Measurements from ENCODE around the gene EIF4H. TPM values are rescaled to one million over a fixed set of nuclear protein-coding genes. Genes with fewer than 3 reads are reported as not detected.

EIF4H gene
- total RNA-seq, 1 donor from 2014 or later = 214 TPM

GRCh38 chr7:74153736-74154135, 20.4 kb upstream of the EIF4H start:
- no peak overlapping the region for H3K4me2 ChIP-seq
- DNase-seq (ENCODE audit: low spot score) = no peak
- H3K4me3 ChIP-seq = no peak overlapping the region
- no peak overlapping the region for H2AFZ ChIP-seq (replicated peaks)
- no peaks in the 10 kb centered on the region for H3K36me3 ChIP-seq
- H4K20me1 ChIP-seq (ENCODE audit: low read depth) = no peaks in the 10 kb centered on the region
- H3K4me1 ChIP-seq = peaks cover 4% of the 10 kb centered on the region
- Mint-ChIP-seq H3K36me3 (no peaks in the 10 kb centered on the region), H3K4me3 (no peak overlapping the region), H3K27ac (no peak overlapping the region), H3K27me3 (ENCODE audit: insufficient read depth, low read depth) (no peaks in the 10 kb centered on the region), H3K4me1 (peaks cover 8% of the 10 kb centered on the region), H3K9me3 (no peaks in the 10 kb centered on the region)
- no peaks in the 10 kb centered on the region for H3K9me3 ChIP-seq (ENCODE audit: low read depth)
- no peak overlapping the region for H3K9ac ChIP-seq
- no peaks in the 10 kb centered on the region for H3F3A ChIP-seq (ENCODE audit: low read depth)
- no peak for TF ChIP-seq CTCF (IDR thresholded peaks at IDR 0.05)
- TF ChIP-seq EZH2phosphoT487 (IDR thresholded peaks at IDR 0.05) = no peak
- TF ChIP-seq EZH2 (IDR thresholded peaks at IDR 0.05) = no peak
- no peaks in the 10 kb centered on the region for H3K27me3 ChIP-seq
- no peak overlapping the region for H3K27ac ChIP-seq
- no peaks in the 10 kb centered on the region for H3K79me2 ChIP-seq (ENCODE audit: low read depth)

GRCh38 chr7:74155810-74156395, 18.3 kb upstream of the EIF4H start:
- no peak for TF ChIP-seq CTCF (IDR thresholded peaks at IDR 0.05)
- TF ChIP-seq EZH2 (IDR thresholded peaks at IDR 0.05) = no peak
- TF ChIP-seq EZH2phosphoT487 (IDR thresholded peaks at IDR 0.05) = no peak
- peaks cover 5% of the 10 kb centered on the region for H3K4me1 Mint-ChIP-seq
- no peak overlapping the region for H2AFZ ChIP-seq (replicated peaks)
- no peaks in the 10 kb centered on the region for H3F3A ChIP-seq (ENCODE audit: low read depth)
- H3K27ac ChIP-seq = no peak overlapping the region
- no peaks in the 10 kb centered on the region for H3K4me1 ChIP-seq
- DNase-seq (ENCODE audit: low spot score) = no peak
- no peak overlapping the region for H3K4me3 ChIP-seq
- H3K27me3 Mint-ChIP-seq (ENCODE audit: insufficient read depth, low read depth) = no peaks in the 10 kb centered on the region
- H3K4me3 Mint-ChIP-seq = no peak overlapping the region
- H3K9me3 ChIP-seq (ENCODE audit: low read depth) = no peaks in the 10 kb centered on the region
- H3K9me3 Mint-ChIP-seq = no peaks in the 10 kb centered on the region
- H3K9ac ChIP-seq = no peak overlapping the region
- H3K36me3 ChIP-seq = no peaks in the 10 kb centered on the region
- no peaks in the 10 kb centered on the region for H3K79me2 ChIP-seq (ENCODE audit: low read depth)
- H3K4me2 ChIP-seq = no peak overlapping the region
- H3K27ac Mint-ChIP-seq = no peak overlapping the region
- no peaks in the 10 kb centered on the region for H3K36me3 Mint-ChIP-seq
- no peaks in the 10 kb centered on the region for H3K27me3 ChIP-seq
- no peaks in the 10 kb centered on the region for H4K20me1 ChIP-seq (ENCODE audit: low read depth)

DNA sequence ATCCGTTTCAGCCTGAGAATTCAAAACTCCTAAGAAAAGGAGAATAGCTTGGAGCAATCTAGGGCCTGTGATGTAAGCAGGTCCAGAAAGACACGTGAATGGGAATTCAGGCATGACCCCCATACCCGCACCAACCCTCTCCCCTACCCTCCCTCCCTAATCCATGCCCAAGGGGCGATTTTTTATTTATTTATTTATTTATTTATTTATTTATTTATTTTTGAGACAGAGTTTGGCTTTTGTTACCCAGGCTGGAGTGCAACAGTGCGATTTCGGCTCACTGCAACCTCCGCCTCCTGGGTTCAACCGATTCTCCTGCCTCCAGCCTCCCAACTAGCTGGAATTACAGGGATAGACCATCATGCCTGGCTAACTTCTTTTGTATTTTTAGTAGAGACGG, 16.6 kb upstream of the EIF4H start:
- no peaks in the 10 kb centered on the region for H4K20me1 ChIP-seq (ENCODE audit: low read depth)
- H3K4me1 ChIP-seq = no peaks in the 10 kb centered on the region
- no peak overlapping the region for H3K4me2 ChIP-seq
- H3K36me3 Mint-ChIP-seq = no peaks in the 10 kb centered on the region
- H3K4me1 Mint-ChIP-seq = no peaks in the 10 kb centered on the region
- DNase-seq (ENCODE audit: low spot score) = no peak
- no peaks in the 10 kb centered on the region for H3K27me3 ChIP-seq
- no peaks in the 10 kb centered on the region for H3K36me3 ChIP-seq
- no peak overlapping the region for H3K4me3 Mint-ChIP-seq
- H3K9me3 ChIP-seq (ENCODE audit: low read depth) = no peaks in the 10 kb centered on the region
- no peak overlapping the region for H3K27ac Mint-ChIP-seq
- no peak overlapping the region for H3K27ac ChIP-seq
- no peak overlapping the region for H2AFZ ChIP-seq (replicated peaks)
- no peaks in the 10 kb centered on the region for H3K79me2 ChIP-seq (ENCODE audit: low read depth)
- H3K9ac ChIP-seq = no peak overlapping the region
- TF ChIP-seq CTCF (IDR thresholded peaks at IDR 0.05) (no peak), EZH2 (IDR thresholded peaks at IDR 0.05) (no peak), EZH2phosphoT487 (IDR thresholded peaks at IDR 0.05) (no peak)
- no peaks in the 10 kb centered on the region for H3F3A ChIP-seq (ENCODE audit: low read depth)
- H3K4me3 ChIP-seq = no peak overlapping the region
- H3K9me3 Mint-ChIP-seq = no peaks in the 10 kb centered on the region
- H3K27me3 Mint-ChIP-seq (ENCODE audit: insufficient read depth, low read depth) = no peaks in the 10 kb centered on the region
